Activated naive CD4-positive, alpha-beta T cell treated with anti-CD3 and anti-CD28 coated beads for 36 hours (primary cell): ENCODE results near the gene JADE3. TPM values are rescaled to one million over a fixed set of nuclear protein-coding genes. Genes with fewer than 3 reads are reported as not detected.
"Not testable (repeated sequence)": the region's sequence is repeated elsewhere in the genome, so short reads cannot be mapped to it uniquely, and the experiment has no call there.

Source experiments
- CTCF ChIA-PET: fragments of 350-600 bp; sonication (Branson Sonifier 250); formaldehyde crosslinking; loops from one replicate; lab custom pipeline; 2021; ENCODE audit warnings: antibody characterized with exemption; lab: Charles Lee
- DNase-seq: peaks from one replicate; pipeline ENCODE4 v3.0.0-alpha.2; 2020
- H3K27ac Mint-ChIP-seq: one replicate; pipeline ENCODE4 v1.8.0; 2021; ENCODE audit warnings: mild to moderate bottlenecking, mixed read lengths
- H3K27me3 Mint-ChIP-seq: one replicate; pipeline ENCODE4 v1.8.0; 2021; ENCODE audit warnings: low read depth, mixed read lengths
- H3K36me3 Mint-ChIP-seq: one replicate; pipeline ENCODE4 v1.8.0; 2021; ENCODE audit warnings: low read depth, mixed read lengths
- H3K4me1 Mint-ChIP-seq: one replicate; pipeline ENCODE4 v1.8.0; 2021; ENCODE audit warnings: low read depth, mixed read lengths
- H3K4me3 Mint-ChIP-seq: one replicate; pipeline ENCODE4 v1.8.0; 2021; ENCODE audit warnings: mild to moderate bottlenecking, moderate library complexity, mixed read lengths
- H3K9me3 Mint-ChIP-seq: one replicate; pipeline ENCODE4 v1.8.0; 2021; ENCODE audit warnings: mixed read lengths
- intact Hi-C: fragments of 100-400 bp; cut with micrococcal nuclease; formaldehyde crosslinking; loops from one replicate; pipeline ENCODE4 v1.15.1; 2023
- total RNA-seq, 2 experiments: library from RNA; stranded (reverse); gene quantifications; one replicate each; pipeline ENCODE4 v1.2.3, GENCODE V29; 2021

JADE3 gene
- total RNA-seq, 2 experiments from 2014 or later, result 1.4 TPM

DNA sequence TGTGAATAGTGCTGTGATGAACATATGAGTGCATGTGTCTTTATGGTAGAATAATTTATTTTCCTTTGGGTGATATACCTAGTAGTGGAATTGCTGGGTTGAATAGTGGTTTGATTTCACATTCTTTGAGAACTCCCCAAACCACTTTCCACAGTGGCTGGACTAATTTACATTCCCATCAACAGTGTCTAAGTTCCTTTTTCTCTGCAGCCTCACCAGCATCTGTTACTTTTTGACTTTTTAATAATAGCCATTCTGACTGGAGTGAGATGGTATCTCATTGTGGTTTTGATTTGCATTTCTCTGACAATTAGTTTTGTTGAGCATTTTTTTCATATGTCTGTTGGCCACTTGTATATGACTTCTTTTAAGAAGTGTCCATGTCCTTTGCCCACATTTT lies 29.1 kb downstream of the JADE3 start:
- H3K4me3 Mint-ChIP-seq, result no peak overlapping the region
- intact Hi-C loops, result no loop called here
- peaks cover 4% of the 10 kb centered on the region for H3K9me3 Mint-ChIP-seq
- CTCF ChIA-PET, result no interaction called here
- H3K27ac Mint-ChIP-seq, result no peak overlapping the region
- no peaks in the 10 kb centered on the region for H3K4me1 Mint-ChIP-seq
- no peak for DNase-seq
- no peaks in the 10 kb centered on the region for H3K36me3 Mint-ChIP-seq
- peaks cover 3% of the 10 kb centered on the region for H3K27me3 Mint-ChIP-seq

GRCh38 chrX:46953137-46953527 lies 40.9 kb downstream of the JADE3 start:
- Mint-ChIP-seq H3K27me3 (no peaks in the 10 kb centered on the region), H3K4me1 (peaks cover 14% of the 10 kb centered on the region), H3K9me3 (no peaks in the 10 kb centered on the region), H3K36me3 (no peaks in the 10 kb centered on the region), H3K27ac (no peak overlapping the region), H3K4me3 (no peak overlapping the region)
- intact Hi-C loops, result loop anchor here (1.0 kb wide), 1 partner anchor 14 kb away; no protein-coding TSS in a partner anchor
- DNase-seq, result peak; percentile 15
- CTCF ChIA-PET, result interaction anchor here (0.6 kb wide), 1 partner anchor 678 kb away, joined by 3 read pairs; no protein-coding TSS in a partner anchor

DNA sequence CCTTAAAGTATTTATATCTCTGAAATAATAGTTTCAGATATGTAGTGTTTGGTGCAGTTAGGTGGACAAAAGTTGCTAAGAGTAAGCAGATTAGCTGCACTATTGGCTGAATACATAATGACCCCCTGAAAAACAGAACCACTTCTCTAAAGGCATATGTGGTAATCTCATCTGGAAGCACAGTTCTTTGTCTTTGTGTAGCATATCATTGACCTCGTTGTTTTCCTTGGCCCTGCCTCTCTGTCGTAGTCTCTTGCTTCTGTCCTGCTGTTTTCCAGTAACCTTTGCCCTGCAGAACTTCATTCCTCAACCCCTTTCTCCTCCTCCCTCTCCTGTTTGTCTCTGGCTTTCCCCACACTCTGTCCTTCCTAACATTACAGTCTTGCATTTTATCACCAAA lies 41.4 kb downstream of the JADE3 start:
- H3K4me3 Mint-ChIP-seq, result no peak overlapping the region
- no peaks in the 10 kb centered on the region for H3K27me3 Mint-ChIP-seq
- intact Hi-C loops, result loop anchor here (1.0 kb wide), 1 partner anchor 14 kb away; no protein-coding TSS in a partner anchor
- no peak overlapping the region for H3K27ac Mint-ChIP-seq
- no peak for DNase-seq
- peaks cover 14% of the 10 kb centered on the region for H3K4me1 Mint-ChIP-seq
- no peaks in the 10 kb centered on the region for H3K9me3 Mint-ChIP-seq
- CTCF ChIA-PET, result no interaction called here
- no peaks in the 10 kb centered on the region for H3K36me3 Mint-ChIP-seq

GRCh38 chrX:46954716-46955115 lies 42.5 kb downstream of the JADE3 start:
- intact Hi-C loops, result no loop called here
- no peaks in the 10 kb centered on the region for H3K36me3 Mint-ChIP-seq
- CTCF ChIA-PET, result interaction anchor here (1.3 kb wide), 1 partner anchor 23 kb away, joined by 4 read pairs; no protein-coding TSS in a partner anchor
- no peaks in the 10 kb centered on the region for H3K9me3 Mint-ChIP-seq
- peaks cover 14% of the 10 kb centered on the region for H3K4me1 Mint-ChIP-seq
- DNase-seq, result no peak
- no peak overlapping the region for H3K27ac Mint-ChIP-seq
- H3K4me3 Mint-ChIP-seq, result no peak overlapping the region
- peaks cover 3% of the 10 kb centered on the region for H3K27me3 Mint-ChIP-seq

- H3K27ac Mint-ChIP-seq, intact Hi-C loops, H3K9me3 Mint-ChIP-seq, CTCF ChIA-PET, DNase-seq, H3K36me3 Mint-ChIP-seq, H3K4me3 Mint-ChIP-seq, H3K27me3 Mint-ChIP-seq: not testable (repeated sequence)
- peaks cover 14% of the 10 kb centered on the region for H3K4me1 Mint-ChIP-seq
These were observed 44.4 kb downstream of the JADE3 start for GRCh38 chrX:46956589-46956988.

GRCh38 chrX:46957297-46957696 lies 45.1 kb downstream of the JADE3 start:
- H3K4me3 Mint-ChIP-seq, result no peak overlapping the region
- intact Hi-C loops, result no loop called here
- H3K9me3 Mint-ChIP-seq, result no peaks in the 10 kb centered on the region
- no peak for DNase-seq
- H3K27me3 Mint-ChIP-seq, result peaks cover 3% of the 10 kb centered on the region
- H3K36me3 Mint-ChIP-seq, result no peaks in the 10 kb centered on the region
- H3K27ac Mint-ChIP-seq, result no peak overlapping the region
- peaks cover 10% of the 10 kb centered on the region for H3K4me1 Mint-ChIP-seq
- CTCF ChIA-PET, result no interaction called here

DNA sequence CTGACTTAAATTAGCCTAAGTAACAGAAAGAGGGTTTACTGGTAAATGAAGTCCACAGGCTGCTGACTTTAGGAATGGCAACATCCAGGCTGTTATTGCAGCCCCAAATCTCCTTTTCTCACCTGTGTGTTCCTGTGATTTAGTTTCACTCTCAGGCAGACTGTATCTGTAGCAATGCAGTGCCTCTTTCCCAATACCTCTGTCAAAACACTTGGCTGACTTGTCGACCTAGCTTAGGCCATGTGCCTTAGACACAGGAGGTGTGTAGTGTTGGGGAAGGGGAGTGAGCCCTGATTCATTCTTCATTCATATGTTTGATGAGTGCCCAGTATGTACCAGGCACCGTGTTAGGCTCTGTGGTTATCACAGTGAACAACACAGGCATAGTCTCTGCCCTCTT lies 46.9 kb downstream of the JADE3 start:
- no peak for DNase-seq
- CTCF ChIA-PET, result no interaction called here
- Mint-ChIP-seq H3K4me1 (no peaks in the 10 kb centered on the region), H3K9me3 (no peaks in the 10 kb centered on the region), H3K27ac (no peak overlapping the region), H3K4me3 (no peak overlapping the region), H3K27me3 (peaks cover 3% of the 10 kb centered on the region), H3K36me3 (no peaks in the 10 kb centered on the region)
- intact Hi-C loops, result no loop called here

DNA sequence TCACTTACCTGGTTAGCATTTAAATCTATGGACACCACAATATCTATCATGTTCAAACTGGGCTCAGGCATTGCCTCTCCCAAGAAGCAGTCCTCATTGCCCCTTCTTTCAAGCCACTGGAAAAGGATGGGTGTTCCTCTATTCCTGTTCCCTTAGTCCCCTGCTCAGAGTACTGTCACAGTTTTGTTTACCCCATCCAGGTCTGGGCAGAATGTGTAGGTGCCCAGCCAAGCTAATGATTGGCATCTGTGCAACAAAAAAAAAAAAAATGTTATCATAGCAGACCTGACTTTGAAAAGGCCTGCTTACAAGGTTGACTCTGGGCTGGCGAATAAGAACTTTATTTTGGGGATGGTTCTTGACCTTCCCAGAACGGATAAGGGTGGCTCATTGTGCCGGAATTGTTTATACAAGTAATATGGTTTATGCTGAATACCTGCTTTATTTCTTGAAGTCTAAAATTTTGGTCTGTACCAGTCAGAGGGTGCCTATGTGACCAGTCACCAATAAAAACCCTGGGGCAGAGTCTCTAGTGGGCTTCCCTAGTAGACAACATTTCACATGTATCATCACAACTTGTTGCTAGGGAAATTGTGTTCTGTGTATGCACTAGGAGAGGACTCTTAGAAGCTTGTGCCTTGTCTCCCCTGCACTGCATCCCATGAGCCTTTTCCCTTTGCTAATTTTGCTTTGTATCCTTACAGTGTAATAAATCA lies 47.9 kb downstream of the JADE3 start:
- Mint-ChIP-seq H3K27ac (no peak overlapping the region), H3K27me3 (peaks cover 6% of the 10 kb centered on the region), H3K4me1 (no peaks in the 10 kb centered on the region), H3K36me3 (no peaks in the 10 kb centered on the region), H3K9me3 (no peaks in the 10 kb centered on the region), H3K4me3 (no peak overlapping the region)
- intact Hi-C loops, result no loop called here
- CTCF ChIA-PET, result no interaction called here
- no peak for DNase-seq

DNA sequence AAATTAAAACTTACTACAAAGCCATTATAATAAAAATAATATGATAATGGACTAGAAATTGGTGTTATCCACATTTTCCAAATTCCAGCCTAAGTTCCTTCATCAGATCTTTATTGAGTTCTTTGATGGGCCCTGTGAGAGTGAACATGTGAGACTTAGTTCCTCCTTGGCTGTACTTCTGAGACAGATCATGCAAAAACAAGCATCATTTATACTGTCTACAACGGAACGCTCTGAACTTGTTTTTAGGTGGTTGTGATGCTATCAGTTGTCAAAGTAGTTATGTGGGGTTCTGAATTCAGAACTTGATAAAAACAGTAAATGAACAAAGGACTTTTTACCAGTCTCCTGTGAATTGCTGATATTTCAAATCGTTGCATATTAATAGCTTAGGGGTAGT lies 48.9 kb downstream of the JADE3 start:
- CTCF ChIA-PET, result no interaction called here
- DNase-seq, result no peak
- Mint-ChIP-seq H3K9me3 (no peaks in the 10 kb centered on the region), H3K4me3 (no peak overlapping the region), H3K27me3 (peaks cover 6% of the 10 kb centered on the region), H3K36me3 (no peaks in the 10 kb centered on the region), H3K27ac (no peak overlapping the region), H3K4me1 (no peaks in the 10 kb centered on the region)
- intact Hi-C loops, result no loop called here

DNA sequence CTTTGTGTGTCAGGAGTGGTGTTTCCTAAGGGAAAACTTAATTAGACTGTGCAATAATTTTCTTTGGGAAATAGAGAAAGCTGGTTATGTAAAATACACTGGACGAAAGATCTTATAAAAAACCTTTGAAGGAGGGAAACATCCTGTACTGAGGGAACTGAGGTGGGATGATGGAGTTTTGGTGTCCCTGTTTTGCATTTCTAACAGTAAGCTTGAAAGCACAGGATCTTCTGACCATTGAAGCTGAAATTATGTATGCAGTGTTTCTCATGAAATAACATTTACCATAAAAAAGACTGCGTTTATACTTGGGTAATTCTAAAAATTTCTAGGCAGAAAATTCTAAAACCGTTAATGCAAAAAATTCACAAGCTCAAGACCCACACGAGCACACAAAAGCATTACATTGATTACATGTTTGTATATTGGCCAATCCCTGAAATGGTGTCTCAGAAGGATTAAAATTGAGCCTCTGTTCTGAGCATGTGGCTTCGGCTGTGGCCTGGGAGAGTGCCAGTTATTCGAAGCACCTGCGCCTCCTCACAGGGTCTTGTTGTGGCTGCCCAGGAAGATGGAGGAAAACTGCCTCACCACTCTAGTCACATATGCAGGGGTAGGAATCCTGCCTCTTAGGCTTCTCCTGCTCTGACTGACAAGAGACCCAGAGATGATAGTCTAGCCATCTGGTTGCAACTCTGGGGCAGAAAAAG lies 49.5 kb downstream of the JADE3 start:
- CTCF ChIA-PET, result no interaction called here
- intact Hi-C loops, result no loop called here
- no peaks in the 10 kb centered on the region for H3K9me3 Mint-ChIP-seq
- no peak overlapping the region for H3K4me3 Mint-ChIP-seq
- no peak overlapping the region for H3K27ac Mint-ChIP-seq
- no peaks in the 10 kb centered on the region for H3K36me3 Mint-ChIP-seq
- no peak for DNase-seq
- peaks cover 6% of the 10 kb centered on the region for H3K27me3 Mint-ChIP-seq
- no peaks in the 10 kb centered on the region for H3K4me1 Mint-ChIP-seq

GRCh38 chrX:46965125-46965758 lies 53.0 kb downstream of the JADE3 start:
- Mint-ChIP-seq H3K27ac (no peak overlapping the region), H3K27me3 (peaks cover 3% of the 10 kb centered on the region), H3K9me3 (no peaks in the 10 kb centered on the region), H3K36me3 (no peaks in the 10 kb centered on the region), H3K4me3 (no peak overlapping the region), H3K4me1 (peaks cover 11% of the 10 kb centered on the region)
- CTCF ChIA-PET, result no interaction called here
- no peak for DNase-seq
- intact Hi-C loops, result no loop called here

- intact Hi-C loops, result loop anchor here (1.0 kb wide), 1 partner anchor 14 kb away; no protein-coding TSS in a partner anchor
- Mint-ChIP-seq H3K27me3 (peaks cover 3% of the 10 kb centered on the region), H3K4me3 (no peak overlapping the region), H3K36me3 (no peaks in the 10 kb centered on the region), H3K9me3 (no peaks in the 10 kb centered on the region), H3K27ac (no peak overlapping the region), H3K4me1 (peaks cover 11% of the 10 kb centered on the region)
- DNase-seq, result peak; percentile 38
- CTCF ChIA-PET, result no interaction called here
These were observed 55.3 kb downstream of the JADE3 start for GRCh38 chrX:46967547-46967946.
